ENCODE measurements around the gene TMCO6. TPM values are rescaled to one million over a fixed set of nuclear protein-coding genes. Genes with fewer than 3 reads are reported as not detected.

TMCO6 gene
- total and polyA plus RNA-seq, 2 of the 8 experiments (the other 6 are each of a cell fraction or from before 2014, with no cell fraction given): 29.0 to 40.9 TPM

DNA sequence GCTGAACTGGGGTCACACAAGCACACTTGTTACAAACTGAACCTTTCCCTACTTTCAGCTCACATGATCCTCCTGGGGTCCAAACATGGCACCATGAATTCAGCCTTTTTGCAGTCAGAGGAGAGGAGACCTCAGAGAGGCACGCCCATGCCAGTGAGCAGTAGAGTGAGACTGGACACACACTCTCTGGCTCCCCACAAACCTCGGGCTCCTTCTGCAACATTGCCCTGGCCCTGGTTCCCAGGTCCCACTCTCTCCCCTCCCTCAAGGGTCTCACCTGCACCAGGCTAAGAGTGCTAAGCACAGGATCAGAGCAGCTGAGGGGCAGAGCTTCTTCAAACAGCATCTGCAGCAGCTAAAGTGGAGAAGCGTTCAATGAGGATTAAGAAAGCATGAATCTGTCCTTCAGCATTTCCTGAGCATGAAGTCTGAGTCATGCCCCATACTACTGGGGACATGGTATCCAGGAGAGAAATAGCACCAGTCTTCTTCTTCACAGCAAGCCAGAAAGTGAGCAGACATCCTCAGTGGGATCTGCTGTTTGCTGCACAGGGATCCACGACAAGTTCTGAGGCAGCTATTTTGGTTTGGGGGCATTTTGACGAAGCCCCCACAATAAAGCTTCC is 47.4 kb upstream of the TMCO6 start:
- Histone ChIP-seq H4K20me1 (replicated peaks in 1 of 2; ENCODE audit: control insufficient read depth in 1 of 2, insufficient read depth in 2 of 2, low read length in 2 of 2) (no peaks in the 10 kb centered on the region), H3K79me1 (ENCODE audit: low read depth, low read length) (no peaks in the 10 kb centered on the region), H3K27me3 (replicated peaks in 1 of 4; ENCODE audit: control insufficient read depth in 3 of 4, extremely low read depth in 1 of 4, insufficient read depth in 3 of 4, low read length in 3 of 4) (no peaks in the 10 kb centered on the region), H4K8ac (ENCODE audit: extremely low read depth, insufficient read depth, low read length) (no peak overlapping the region; the same call in 1 of the 2 replicates), H4K5ac (ENCODE audit: insufficient read length, low read depth, low read length) (no peak overlapping the region), H3K56ac (replicated peaks; ENCODE audit: insufficient read length, low read depth, low read length) (no peak overlapping the region), H3K23ac (ENCODE audit: insufficient read length) (no peak overlapping the region), H3K36me3 (ENCODE audit: control insufficient read depth in 2 of 4, insufficient read depth in 4 of 4, low read length in 3 of 4) (no peaks in the 10 kb centered on the region), H3K79me2 (ENCODE audit: control insufficient read depth in 1 of 2, insufficient read depth in 2 of 2, low read length in 2 of 2) (no peaks in the 10 kb centered on the region), H3K14ac (ENCODE audit: insufficient read length) (no peak overlapping the region), H3K4me3 (ENCODE audit: extremely low read depth in 1 of 4, insufficient read depth in 2 of 4, low read depth in 3 of 4, low read length in 4 of 4) (no peak overlapping the region), H2BK120ac (replicated peaks; ENCODE audit: low read depth, low read length) (no peak overlapping the region), H3K9me3 (ENCODE audit: insufficient read depth in 2 of 2, low read depth in 1 of 2, low read length in 1 of 2) (no peaks in the 10 kb centered on the region), H2BK12ac (ENCODE audit: low read depth, low read length) (no peak overlapping the region; the same call in 1 of the 2 replicates), H2BK5ac (ENCODE audit: low read depth, low read length) (no peak overlapping the region), H3K23me2 (ENCODE audit: low read depth, low read length) (peaks cover 1% of the 10 kb centered on the region; the same call in 1 of the 2 replicates), H3K9ac (replicated peaks in 1 of 4; ENCODE audit: extremely low read depth in 1 of 4, low read depth in 3 of 4, low read length in 3 of 4) (no peak overlapping the region), H2AFZ (ENCODE audit: low read length) (peak overlapping the region; percentile 97; the same call in 1 of the 2 replicates), H2AK5ac (ENCODE audit: low read depth, low read length) (no peak overlapping the region), H3K4me2 (ENCODE audit: insufficient read depth in 1 of 2, low read depth in 2 of 2, low read length in 2 of 2) (no peak overlapping the region), H2BK15ac (ENCODE audit: low read length) (no peak overlapping the region), H2BK20ac (ENCODE audit: low read length) (no peak overlapping the region), H4K91ac (replicated peaks; ENCODE audit: insufficient read length, low read length) (no peak overlapping the region), H3K4me1 (replicated peaks in 1 of 4; ENCODE audit: control insufficient read depth in 3 of 4, insufficient read depth in 4 of 4, low read length in 3 of 4) (no peaks in the 10 kb centered on the region), H3K18ac (ENCODE audit: extremely low read depth, low read length) (no peak overlapping the region), H3K4ac (replicated peaks; ENCODE audit: insufficient read length, low read depth, low read length) (no peak overlapping the region), H3K27ac (ENCODE audit: low read depth, low read length) (no peak overlapping the region)
- ChIA-PET CTCF (ENCODE audit: partially characterized antibody) (no interaction called here), POLR2A (ENCODE audit: partially characterized antibody) (interaction anchor here (1.5 kb wide), 1 partner anchor 20 kb away, joined by 3 read pairs; no protein-coding TSS in a partner anchor)
- no peak for DNase-seq (ENCODE audit: low read depth in 1 of 2, low spot score in 2 of 2)
- FAIRE-seq: no peak
- 91% methylated on average over 5 of the region's 5 CpGs; no CpG with 5 or more reads in 1 of the 2 experiments for whole genome bisulfite sequencing, 2 experiments (ENCODE audit: extremely low coverage in 1 of 2, insufficient coverage in 1 of 2, insufficient read length in 1 of 2, insufficient replicate concordance in 2 of 2, low coverage in 1 of 2, low lambda C conversion rate in 2 of 2, missing lambda C conversion rate in 1 of 2)
- TF ChIP-seq RBBP5 (IDR thresholded peaks at IDR 0.05; ENCODE audit: borderline replicate concordance, low read depth, low read length): no peak
- TF ChIP-seq TAF1 (IDR thresholded peaks at IDR 0.05; ENCODE audit: low read depth, low read length): no peak
- TF ChIP-seq SIX5 (IDR thresholded peaks at IDR 0.05; ENCODE audit: low read depth, low read length): no peak
- no peak for TF ChIP-seq NRF1 (IDR thresholded peaks at IDR 0.05; ENCODE audit: low read depth, low read length)
- no peak for TF ChIP-seq CBX5 (IDR thresholded peaks at IDR 0.05; ENCODE audit: low read depth, low read length)
- no peak for TF ChIP-seq RAD21 (IDR thresholded peaks at IDR 0.05 in 1 of 2, conservative IDR thresholded peaks at IDR 0.05 in 1 of 2; ENCODE audit: low read depth in 2 of 2, low read length in 2 of 2)
- TF ChIP-seq ASH2L (IDR thresholded peaks at IDR 0.05; ENCODE audit: low read length): no peak
- no peak for TF ChIP-seq SP4 (IDR thresholded peaks at IDR 0.05; ENCODE audit: low read length)
- no peak for TF ChIP-seq BCL11A (IDR thresholded peaks at IDR 0.05; ENCODE audit: low read depth in 2 of 2, low read length in 2 of 2)
- TF ChIP-seq POLR2AphosphoS5 (IDR thresholded peaks at IDR 0.05; ENCODE audit: low read depth, low read length): no peak
- no peak for TF ChIP-seq YY1 (IDR thresholded peaks at IDR 0.05; ENCODE audit: low read depth, low read length)
- TF ChIP-seq CTBP2 (IDR thresholded peaks at IDR 0.05; ENCODE audit: borderline replicate concordance, insufficient read depth, insufficient read length, low read length): no peak
- no peak for TF ChIP-seq POLR2A (IDR thresholded peaks at IDR 0.05; ENCODE audit: control extremely low read depth in 1 of 2, low read depth in 2 of 2, low read length in 2 of 2)
- TF ChIP-seq JUND (IDR thresholded peaks at IDR 0.05; ENCODE audit: low read length): no peak

All from H1 (cell line).